Tibial nerve (tissue), 4 donors: ENCODE measurements around the gene MOB3A. TPM values are rescaled to one million over a fixed set of nuclear protein-coding genes. Genes with fewer than 3 reads are reported as not detected.

Experiments
- small RNA-seq: library from RNA; depleted of rRNA; stranded (forward); fragments of <200 nt; gene quantifications from one replicate; pipeline ENCODE3, GENCODE V24; 2016
- total RNA-seq, 4 donors: library from RNA; depleted of rRNA; stranded (reverse); fragments of >200 nt; gene quantifications; one replicate each; pipeline ENCODE4 v1.1.0, GENCODE V29; 2016

Gene MOB3A
- total RNA-seq, 4 donors from 2014 or later, result 31.7 to 70.8 (median 35.2) TPM

Small RNAs within 50 kb of the gene (small RNA-seq; reads per million reads assigned to genes)
- not detected for gene AC007136.1

Other genes starting within 250 kb of the MOB3A start
- gene REXO1, start 247.8 kb downstream of the MOB3A start, total RNA-seq, result 10 to 100 TPM; 17.9 to 87.3 (median 31.1) TPM
- gene KLF16, start 232.7 kb downstream of the MOB3A start, total RNA-seq, result 1 to 10 TPM; 4.6 to 8.4 (median 7.0) TPM
- gene ABHD17A, start 210.8 kb downstream of the MOB3A start, total RNA-seq, result 100 to 1,000 TPM; 127 to 165 (median 132) TPM
- 1 to 10 TPM; 2.4 to 8.7 (median 4.8) TPM for gene ADAT3, start 190.9 kb downstream of the MOB3A start, total RNA-seq
- 10 to 100 TPM; 34.7 to 65.7 (median 56.2) TPM for gene SCAMP4, start 190.9 kb downstream of the MOB3A start, total RNA-seq
- gene CSNK1G2, start 155.2 kb downstream of the MOB3A start, total RNA-seq, result 100 to 1,000 TPM in 1 of 4 donors, 10 to 100 TPM in 3; 38.9 to 132 (median 55.6) TPM
- 10 to 100 TPM; 54.0 to 94.5 (median 73.5) TPM for gene BTBD2, start 80.6 kb downstream of the MOB3A start, total RNA-seq
- 100 to 1,000 TPM; 126 to 265 (median 152) TPM for gene MKNK2, start 45.1 kb downstream of the MOB3A start, total RNA-seq
- gene IZUMO4, start 589 bp upstream of the MOB3A start, total RNA-seq, result 10 to 100 TPM; 28.6 to 46.3 (median 33.2) TPM
- 100 to 1,000 TPM in 1 of 4 donors, 10 to 100 TPM in 3; 75.2 to 127 (median 83.3) TPM for gene AP3D1, start 55.2 kb upstream of the MOB3A start, total RNA-seq
- gene DOT1L, start 67.6 kb upstream of the MOB3A start, total RNA-seq, result 10 to 100 TPM; 13.8 to 59.4 (median 18.1) TPM
- 10 to 100 TPM; 37.3 to 67.5 (median 51.2) TPM for gene PLEKHJ1, start 140.0 kb upstream of the MOB3A start, total RNA-seq
- gene SF3A2, start 140.5 kb upstream of the MOB3A start, total RNA-seq, result 10 to 100 TPM; 21.4 to 84.0 (median 51.8) TPM
- 1 to 10 TPM in 2 of 4 donors, under 1 TPM in 1, not detected in 1; 0.59 to 5.4 (median 2.1) TPM for gene AMH, start 153.0 kb upstream of the MOB3A start, total RNA-seq
- gene JSRP1, start 160.1 kb upstream of the MOB3A start, total RNA-seq, result not detected
- gene PEAK3, start 185.8 kb upstream of the MOB3A start, total RNA-seq, result 1 to 10 TPM in 2 of 4 donors, under 1 TPM in 2; 0.42 to 4.2 (median 2.2) TPM
- under 1 TPM in 1 of 4 donors, not detected in 3; 0.39 TPM for gene LINGO3, start 211.8 kb upstream of the MOB3A start, total RNA-seq
- gene LSM7, start 232.3 kb upstream of the MOB3A start, total RNA-seq, result 100 to 1,000 TPM in 2 of 4 donors, 10 to 100 TPM in 2; 54.1 to 167 (median 87.7) TPM
- 10 to 100 TPM; 51.1 to 97.2 (median 77.7) TPM for gene SPPL2B, start 232.4 kb upstream of the MOB3A start, total RNA-seq